ENCODE measurements around the gene MYH11. TPM values are rescaled to one million over a fixed set of nuclear protein-coding genes. Genes with fewer than 3 reads are reported as not detected.

The MYH11 gene
- total and polyA plus RNA-seq, 10 of the 15 experiments (the other 5 are each of a cell fraction or from before 2014, with no cell fraction given): 0.01 to 1.9 (median 0.13) TPM; not detected in 1

DNA sequence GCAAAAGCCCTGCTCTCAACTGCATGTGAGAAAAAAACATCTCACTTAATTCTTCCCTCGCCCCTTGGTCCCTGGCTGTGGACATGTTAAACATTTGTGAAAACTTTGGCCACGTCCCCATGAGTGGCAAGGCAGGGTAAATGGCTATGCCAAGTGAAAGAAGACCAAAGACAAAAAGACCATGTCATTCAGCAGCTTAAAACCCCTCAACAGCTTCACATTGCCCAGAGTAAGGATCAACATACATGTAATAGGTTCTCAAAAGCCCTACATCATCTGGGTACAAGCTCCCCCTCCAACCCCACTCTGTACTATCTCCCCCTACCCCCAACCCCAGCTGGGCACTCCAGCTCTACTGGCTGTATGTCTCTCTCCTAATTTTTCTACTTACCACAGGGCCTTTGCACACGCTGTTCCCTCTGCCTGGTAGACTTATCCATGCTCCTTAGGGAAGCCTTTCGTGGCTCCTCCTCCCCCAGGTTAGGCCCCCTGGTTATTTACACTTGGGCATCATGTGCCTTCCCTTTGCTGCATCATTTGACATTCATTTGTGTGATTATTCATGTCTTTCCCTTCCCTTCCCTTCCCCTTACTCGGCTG is 131.1 kb downstream of the MYH11 start:
- Histone ChIP-seq H3K9me3 (replicated peaks; ENCODE audit: control insufficient read depth, insufficient read depth, low read length) (no peaks in the 10 kb centered on the region), H3K4me3 (no peak overlapping the region), H4K20me1 (ENCODE audit: control insufficient read depth, insufficient read depth) (no peaks in the 10 kb centered on the region), H3K9ac (ENCODE audit: control insufficient read depth, insufficient read depth, low read length) (no peak overlapping the region), H3K27me3 (replicated peaks in 1 of 2; ENCODE audit: control insufficient read depth in 2 of 2, insufficient read depth in 2 of 2, low read length in 1 of 2) (no peaks in the 10 kb centered on the region), H2AFZ (ENCODE audit: control insufficient read depth, low read depth, low read length) (no peak overlapping the region), H3K79me2 (ENCODE audit: control insufficient read depth, insufficient read depth, low read length) (no peaks in the 10 kb centered on the region), H3K4me1 (ENCODE audit: control insufficient read depth, insufficient read depth, low read length) (no peaks in the 10 kb centered on the region), H3K36me3 (ENCODE audit: control insufficient read depth in 2 of 2, insufficient read depth in 2 of 2, low read length in 1 of 2) (peaks cover 0 to 10% of the 10 kb centered on the region in 2 experiments; a peak in 3 of 4 replicates), H3K27ac (ENCODE audit: control insufficient read depth, insufficient read depth) (no peak overlapping the region), H3K4me2 (ENCODE audit: control insufficient read depth, insufficient read depth) (no peak overlapping the region)
- POLR2A ChIA-PET: no interaction called here
- in situ Hi-C loops (cut with MboI): no loop called here
- WGBS (ENCODE audit: insufficient coverage, insufficient replicate concordance, low lambda C conversion rate, missing lambda C conversion rate): 96% methylated on average over 5 of the region's 5 CpGs
- SMC1A ChIA-PET (ENCODE audit: uncharacterized antibody, unreplicated experiment): no interaction called here
- TSS peak; percentile 45 for BruUV-seq (replicated peaks)
- intact Hi-C loops (cut with micrococcal nuclease; ENCODE audit: unreplicated experiment): no loop called here
- RAD21 ChIA-PET (ENCODE audit: unreplicated experiment): no interaction called here
- DNase-seq (ENCODE audit: low read depth, low spot score): no peak
- CTCF ChIA-PET: interaction anchor here (0.6 kb wide), 1 partner anchor 183 kb away, joined by 4 read pairs; no protein-coding TSS in a partner anchor
- TF ChIP-seq ZZZ3 (IDR thresholded peaks at IDR 0.05; ENCODE audit: control insufficient read depth, insufficient read length, low read depth): no peak
- no peak for TF ChIP-seq ZNF207 (IDR thresholded peaks at IDR 0.05; ENCODE audit: borderline replicate concordance)
- TF ChIP-seq, protein P1, sequence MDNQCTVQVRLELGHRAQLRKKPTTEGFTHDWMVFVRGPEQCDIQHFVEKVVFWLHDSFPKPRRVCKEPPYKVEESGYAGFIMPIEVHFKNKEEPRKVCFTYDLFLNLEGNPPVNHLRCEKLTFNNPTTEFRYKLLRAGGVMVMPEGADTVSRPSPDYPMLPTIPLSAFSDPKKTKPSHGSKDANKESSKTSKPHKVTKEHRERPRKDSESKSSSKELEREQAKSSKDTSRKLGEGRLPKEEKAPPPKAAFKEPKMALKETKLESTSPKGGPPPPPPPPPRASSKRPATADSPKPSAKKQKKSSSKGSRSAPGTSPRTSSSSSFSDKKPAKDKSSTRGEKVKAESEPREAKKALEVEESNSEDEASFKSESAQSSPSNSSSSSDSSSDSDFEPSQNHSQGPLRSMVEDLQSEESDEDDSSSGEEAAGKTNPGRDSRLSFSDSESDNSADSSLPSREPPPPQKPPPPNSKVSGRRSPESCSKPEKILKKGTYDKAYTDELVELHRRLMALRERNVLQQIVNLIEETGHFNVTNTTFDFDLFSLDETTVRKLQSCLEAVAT (IDR thresholded peaks at IDR 0.05): no peak
- TF ChIP-seq SUZ12 (IDR thresholded peaks at IDR 0.05; ENCODE audit: unreplicated experiment): no peak
- no peak for TF ChIP-seq MYC (IDR thresholded peaks at IDR 0.05; ENCODE audit: insufficient read depth, insufficient read length, insufficient replicate concordance, low read length, severe bottlenecking)
- no peak for TF ChIP-seq CHD4 (IDR thresholded peaks at IDR 0.05)
- TF ChIP-seq ZNF274 (IDR thresholded peaks at IDR 0.05; ENCODE audit: insufficient read depth, insufficient read length): no peak
- no peak for TF ChIP-seq ZNF217 (IDR thresholded peaks at IDR 0.05)
- TF ChIP-seq FOXM1 (IDR thresholded peaks at IDR 0.05; ENCODE audit: low read depth, low read length): no peak
- no peak for TF ChIP-seq SIX5 (IDR thresholded peaks at IDR 0.05; ENCODE audit: low read depth, low read length, severe bottlenecking)
- TF ChIP-seq NFXL1 (IDR thresholded peaks at IDR 0.05; ENCODE audit: borderline replicate concordance): no peak
- no peak; the same call in 2 of the 3 replicates for ATAC-seq
- FAIRE-seq: no peak
